ENCODE results near the gene TMEM14A. TPM values are rescaled to one million over a fixed set of nuclear protein-coding genes. Genes with fewer than 3 reads are reported as not detected.
A peak's percentile ranks its signal among the peaks of the same experiment; 100 is the strongest.

The TMEM14A gene
- total and polyA plus RNA-seq, 9 of the 15 experiments (the other 6 are each of a cell fraction or from before 2014, with no cell fraction given), result 3.5 to 43.3 (median 8.5) TPM

DNA sequence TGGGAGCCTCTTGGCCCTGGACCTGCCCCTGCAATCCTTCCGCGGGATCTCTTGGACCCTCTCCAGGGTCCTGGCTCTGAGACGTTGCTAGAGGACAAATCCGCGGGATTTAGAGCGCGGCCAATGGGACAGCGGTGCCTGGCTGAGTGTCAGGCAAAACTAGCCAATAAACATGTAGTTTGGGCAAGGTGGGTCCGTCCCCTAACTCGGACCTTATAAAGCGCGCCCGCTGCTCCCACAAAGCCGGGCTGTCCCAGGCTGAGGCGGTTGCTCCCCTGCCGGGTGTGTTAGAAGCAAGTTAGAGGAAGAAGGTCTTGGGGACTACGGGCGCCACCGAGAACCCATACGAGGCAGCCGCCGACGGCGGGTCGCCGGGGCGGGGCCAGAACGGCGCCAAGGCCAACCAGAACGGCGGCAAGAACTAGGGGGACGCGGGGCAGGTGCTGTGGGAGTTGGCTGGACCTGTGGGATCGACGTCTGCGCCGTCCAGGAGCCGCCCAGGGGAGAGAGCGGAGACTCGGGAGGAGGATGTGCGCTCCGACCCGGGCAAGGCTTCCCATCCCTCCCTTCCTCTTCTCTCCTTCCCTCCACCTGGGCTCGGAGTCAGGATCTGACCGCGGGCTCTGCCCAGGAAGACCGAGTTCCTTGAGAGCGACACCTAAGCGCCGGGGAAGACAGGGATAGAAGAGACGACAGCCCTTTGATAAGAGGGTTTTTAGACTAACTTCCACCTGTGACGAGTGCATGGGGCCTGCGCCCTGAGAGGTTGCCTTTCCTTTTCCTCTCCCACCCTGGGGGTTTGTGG, 6.5 kb upstream of the TMEM14A start (continued):
- peak; percentile 94 for TF ChIP-seq NFYB (IDR thresholded peaks at IDR 0.05; ENCODE audit: extremely low read depth, insufficient read length)
- TF ChIP-seq ETS2 (tag; IDR thresholded peaks at IDR 0.05; ENCODE audit: borderline replicate concordance, poor library complexity, severe bottlenecking), result no peak
- no peak for TF ChIP-seq SPI1 (IDR thresholded peaks at IDR 0.05; ENCODE audit: borderline replicate concordance, low read depth, low read length)
- TF ChIP-seq SLC30A9 (CRISPR knock-in tag; IDR thresholded peaks at IDR 0.05), result no peak
- peak; percentile 80 for TF ChIP-seq RBBP5 (IDR thresholded peaks at IDR 0.05; ENCODE audit: borderline replicate concordance, insufficient read depth, low read length, poor library complexity, severe bottlenecking)
- TF ChIP-seq GABPA (tag; conservative IDR thresholded peaks at IDR 0.05; ENCODE audit: low read depth), result no peak
- no peak for TF ChIP-seq NR4A1 (CRISPR knock-in tag; IDR thresholded peaks at IDR 0.05)
- TF ChIP-seq NR4A1 (tag; IDR thresholded peaks at IDR 0.05), result no peak
- peak; percentile 90 for TF ChIP-seq GTF2A2 (tag; IDR thresholded peaks at IDR 0.05)
- TF ChIP-seq POU5F1 (IDR thresholded peaks at IDR 0.05; ENCODE audit: borderline replicate concordance, low read depth, low read length, partially characterized antibody), result no peak
- TF ChIP-seq MAZ (CRISPR knock-in tag; conservative IDR thresholded peaks at IDR 0.05 in 1 of 2, IDR thresholded peaks at IDR 0.05 in 1 of 2), result peak; percentile 44 to 54; a peak in 3 of 4 replicates
- TF ChIP-seq, protein P1, sequence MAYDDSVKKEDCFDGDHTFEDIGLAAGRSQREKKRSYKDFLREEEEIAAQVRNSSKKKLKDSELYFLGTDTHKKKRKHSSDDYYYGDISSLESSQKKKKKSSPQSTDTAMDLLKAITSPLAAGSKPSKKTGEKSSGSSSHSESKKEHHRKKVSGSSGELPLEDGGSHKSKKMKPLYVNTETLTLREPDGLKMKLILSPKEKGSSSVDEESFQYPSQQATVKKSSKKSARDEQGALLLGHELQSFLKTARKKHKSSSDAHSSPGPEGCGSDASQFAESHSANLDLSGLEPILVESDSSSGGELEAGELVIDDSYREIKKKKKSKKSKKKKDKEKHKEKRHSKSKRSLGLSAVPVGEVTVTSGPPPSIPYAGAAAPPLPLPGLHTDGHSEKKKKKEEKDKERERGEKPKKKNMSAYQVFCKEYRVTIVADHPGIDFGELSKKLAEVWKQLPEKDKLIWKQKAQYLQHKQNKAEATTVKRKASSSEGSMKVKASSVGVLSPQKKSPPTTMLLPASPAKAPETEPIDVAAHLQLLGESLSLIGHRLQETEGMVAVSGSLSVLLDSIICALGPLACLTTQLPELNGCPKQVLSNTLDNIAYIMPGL (CRISPR knock-in tag; IDR thresholded peaks at IDR 0.05), result no peak
- TF ChIP-seq, protein P2, sequence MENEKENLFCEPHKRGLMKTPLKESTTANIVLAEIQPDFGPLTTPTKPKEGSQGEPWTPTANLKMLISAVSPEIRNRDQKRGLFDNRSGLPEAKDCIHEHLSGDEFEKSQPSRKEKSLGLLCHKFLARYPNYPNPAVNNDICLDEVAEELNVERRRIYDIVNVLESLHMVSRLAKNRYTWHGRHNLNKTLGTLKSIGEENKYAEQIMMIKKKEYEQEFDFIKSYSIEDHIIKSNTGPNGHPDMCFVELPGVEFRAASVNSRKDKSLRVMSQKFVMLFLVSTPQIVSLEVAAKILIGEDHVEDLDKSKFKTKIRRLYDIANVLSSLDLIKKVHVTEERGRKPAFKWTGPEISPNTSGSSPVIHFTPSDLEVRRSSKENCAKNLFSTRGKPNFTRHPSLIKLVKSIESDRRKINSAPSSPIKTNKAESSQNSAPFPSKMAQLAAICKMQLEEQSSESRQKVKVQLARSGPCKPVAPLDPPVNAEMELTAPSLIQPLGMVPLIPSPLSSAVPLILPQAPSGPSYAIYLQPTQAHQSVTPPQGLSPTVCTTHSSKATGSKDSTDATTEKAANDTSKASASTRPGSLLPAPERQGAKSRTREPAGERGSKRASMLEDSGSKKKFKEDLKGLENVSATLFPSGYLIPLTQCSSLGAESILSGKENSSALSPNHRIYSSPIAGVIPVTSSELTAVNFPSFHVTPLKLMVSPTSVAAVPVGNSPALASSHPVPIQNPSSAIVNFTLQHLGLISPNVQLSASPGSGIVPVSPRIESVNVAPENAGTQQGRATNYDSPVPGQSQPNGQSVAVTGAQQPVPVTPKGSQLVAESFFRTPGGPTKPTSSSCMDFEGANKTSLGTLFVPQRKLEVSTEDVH (IDR thresholded peaks at IDR 0.05; ENCODE audit: low read depth, partially characterized antibody), result no peak
- TF ChIP-seq XRCC5 (IDR thresholded peaks at IDR 0.05; ENCODE audit: low read depth, low read length), result no peak; the same call in 1 of the 2 replicates
- no peak for TF ChIP-seq RHOXF2B (CRISPR knock-in tag; conservative IDR thresholded peaks at IDR 0.05)
- TF ChIP-seq TEAD4 (IDR thresholded peaks at IDR 0.05; ENCODE audit: low read length), result peak; percentile 22; the same call in 1 of the 2 replicates
- no peak for TF ChIP-seq TEAD4 (CRISPR knock-in tag; IDR thresholded peaks at IDR 0.05; ENCODE audit: borderline replicate concordance)
- no peak for TF ChIP-seq TFAM (CRISPR knock-in tag; conservative IDR thresholded peaks at IDR 0.05)
- no peak for TF ChIP-seq NFE2 (IDR thresholded peaks at IDR 0.05; ENCODE audit: low read depth)
- TF ChIP-seq FOXJ2 (tag; IDR thresholded peaks at IDR 0.05), result no peak
- TF ChIP-seq, protein P3, sequence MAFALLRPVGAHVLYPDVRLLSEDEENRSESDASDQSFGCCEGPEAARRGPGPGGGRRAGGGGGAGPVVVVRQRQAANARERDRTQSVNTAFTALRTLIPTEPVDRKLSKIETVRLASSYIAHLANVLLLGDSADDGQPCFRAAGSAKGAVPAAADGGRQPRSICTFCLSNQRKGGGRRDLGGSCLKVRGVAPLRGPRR (CRISPR knock-in tag; IDR thresholded peaks at IDR 0.05), result no peak
- peak; percentile 25; the same call in 1 of the 2 replicates for TF ChIP-seq LCOR (CRISPR knock-in tag; IDR thresholded peaks at IDR 0.05)

Measured in K562 (cell line).